IMR-90 (cell line): ENCODE results near the gene PTCD1. TPM values are rescaled to one million over a fixed set of nuclear protein-coding genes. Genes with fewer than 3 reads are reported as not detected.
"Not testable (repeated sequence)": the region's sequence is repeated elsewhere in the genome, so short reads cannot be mapped to it uniquely, and the experiment has no call there.

ENCODE experiments used
- ATAC-seq: fragments of 200-7000 bp; cut with Tn5 transposase; 2 replicates; pipeline ENCODE4 v1.9.1; 2020; ENCODE audit warnings: low read depth, mild to moderate bottlenecking, moderate library complexity
- BruUV-seq: library from RNA; stranded (reverse); fragments of 400-500 nt; replicated peaks from 2 replicates; lab custom pipeline; 2021; lab: Mats Ljungman, UMichigan
- CTCF ChIA-PET: fragments of 300-600 bp; formaldehyde crosslinking; extraction: SDS; loops from one replicate; lab custom pipeline; 2021; ENCODE audit warnings: antibody characterized with exemption; lab: Yijun Ruan, JAX
- POLR2A ChIA-PET: fragments of 300-600 bp; sonication (Branson Sonifier 250); formaldehyde crosslinking; loops from one replicate; lab custom pipeline; 2022; ENCODE audit warnings: antibody characterized with exemption; ENCODE audit not compliant: unreplicated experiment; lab: Charles Lee
- DNase-seq: peaks from one replicate; pipeline ENCODE4 v3.0.0; 2013
- H2AFZ ChIP-seq: replicated peaks from 2 replicates; pipeline ENCODE3; 2013; ENCODE audit warnings: low read length, mild to moderate bottlenecking; ENCODE audit not compliant: poor library complexity
- H2AK5ac ChIP-seq: 2 replicates; pipeline ENCODE4 v1.6.1; 2013; ENCODE audit warnings: low read depth, low read length, inconsistent platforms
- H2AK9ac ChIP-seq: replicated peaks from 2 replicates; pipeline ENCODE3; 2013; ENCODE audit warnings: mild to moderate bottlenecking, low read depth, low read length, moderate library complexity; ENCODE audit not compliant: poor library complexity
- H2BK120ac ChIP-seq: 2 replicates; pipeline ENCODE4 v1.6.1; 2013; ENCODE audit warnings: low read depth, low read length, inconsistent platforms
- H2BK15ac ChIP-seq: 3 replicates; pipeline ENCODE4 v1.6.1; 2013; ENCODE audit warnings: low read depth, low read length, inconsistent platforms
- H2BK20ac ChIP-seq: 2 replicates; pipeline ENCODE4 v1.6.1; 2013; ENCODE audit warnings: low read depth, mild to moderate bottlenecking, inconsistent platforms, low read length, moderate library complexity
- H2BK5ac ChIP-seq: 2 replicates; pipeline ENCODE4 v1.6.1; 2013; ENCODE audit warnings: mild to moderate bottlenecking, low read depth, low read length, inconsistent platforms; ENCODE audit not compliant: poor library complexity, severe bottlenecking
- H3K14ac ChIP-seq: replicated peaks from 2 replicates; pipeline ENCODE4 v1.6.1; 2013; ENCODE audit warnings: low read depth, low read length, inconsistent platforms
- H3K18ac ChIP-seq: 2 replicates; pipeline ENCODE4 v1.6.1; 2013; ENCODE audit warnings: low read depth, low read length, control low read depth
- H3K23ac ChIP-seq: 2 replicates; pipeline ENCODE4 v1.6.1; 2013; ENCODE audit warnings: low read depth, low read length, inconsistent platforms
- H3K27ac ChIP-seq: 2 replicates; pipeline ENCODE4 v1.5.1; 2013; ENCODE audit warnings: mild to moderate bottlenecking, control low read depth, low read length; ENCODE audit not compliant: insufficient read depth
- H3K27me3 ChIP-seq: 2 replicates; pipeline ENCODE4 v1.6.1; 2013; ENCODE audit warnings: low read length; ENCODE audit not compliant: control insufficient read depth, insufficient read depth
- H3K36me3 ChIP-seq: 2 replicates; pipeline ENCODE4 v1.6.1; 2013; ENCODE audit warnings: low read length, mixed read lengths; ENCODE audit not compliant: control insufficient read depth, insufficient read depth
- H3K4ac ChIP-seq: 2 replicates; pipeline ENCODE4 v1.6.1; 2013; ENCODE audit warnings: low read depth, low read length, inconsistent platforms
- H3K4me1 ChIP-seq: 2 replicates; pipeline ENCODE4 v1.6.1; 2013; ENCODE audit warnings: low read length, mixed read lengths; ENCODE audit not compliant: control insufficient read depth, insufficient read depth
- H3K4me2 ChIP-seq: 2 replicates; pipeline ENCODE4 v1.6.1; 2013; ENCODE audit warnings: low read depth, mild to moderate bottlenecking, control low read depth, low read length, moderate library complexity
- H3K4me3 ChIP-seq: 2 replicates; pipeline ENCODE4 v1.5.1; 2013; ENCODE audit warnings: low read depth, mild to moderate bottlenecking, control low read depth, low read length, moderate library complexity; ENCODE audit not compliant: insufficient read depth
- H3K56ac ChIP-seq: 2 replicates; pipeline ENCODE4 v1.6.1; 2013; ENCODE audit warnings: low read length, inconsistent platforms; ENCODE audit not compliant: insufficient read depth; ENCODE audit errors: extremely low read depth
- H3K79me1 ChIP-seq, 2 experiments: 2 replicates each; pipeline ENCODE4 v1.6.1; 2013; ENCODE audit warnings: low read length in 2 of 2, inconsistent platforms in 1 of 2, low read depth in 1 of 2
- H3K9ac ChIP-seq: 2 replicates; pipeline ENCODE4 v1.6.1; 2013; ENCODE audit warnings: low read depth, low read length, control low read depth
- H3K9me1 ChIP-seq: 2 replicates; pipeline ENCODE4 v1.6.1; 2013; ENCODE audit warnings: low read length, inconsistent platforms; ENCODE audit not compliant: insufficient read depth
- H3K9me3 ChIP-seq: 2 replicates; pipeline ENCODE4 v1.6.1; 2013; ENCODE audit warnings: low read length; ENCODE audit not compliant: control insufficient read depth, insufficient read depth
- H4K20me1 ChIP-seq: 2 replicates; pipeline ENCODE4 v1.6.1; 2013; ENCODE audit warnings: low read length, inconsistent platforms; ENCODE audit not compliant: insufficient read depth
- H4K5ac ChIP-seq: 2 replicates; pipeline ENCODE4 v1.6.1; 2013; ENCODE audit warnings: mild to moderate bottlenecking, low read depth, low read length, control low read depth
- H4K8ac ChIP-seq, 2 experiments: 2 replicates each; pipeline ENCODE4 v1.6.1; 2013; ENCODE audit warnings: low read depth in 2 of 2, low read length in 2 of 2, control low read depth in 1 of 2, inconsistent platforms in 1 of 2
- H4K91ac ChIP-seq: 2 replicates; pipeline ENCODE4 v1.6.1; 2013; ENCODE audit warnings: low read depth, low read length, inconsistent platforms; ENCODE audit not compliant: insufficient read depth
- WGBS, 2 experiments: methylation state at CpG; one replicate each; pipeline versions ENCODE4 v1.1.5 to v1.1.7; 2013; ENCODE audit warnings: missing lambda C conversion rate in 2 of 2; ENCODE audit not compliant: insufficient read length in 1 of 2; ENCODE audit errors: extremely low coverage in 2 of 2; 5-methylcytosine and 5-hydroxymethylcytosine counted together
- dilution Hi-C: fragments of 300-500 bp; cut with HindIII; formaldehyde crosslinking; loops from one replicate; pipeline ENCODE4 v1.14.3; 2018; ENCODE audit warnings: low sequenced_read_pairs; ENCODE audit not compliant: unreplicated experiment
- in situ Hi-C: fragments of 300-500 bp; cut with MboI; formaldehyde crosslinking; loops from 3 replicates; pipeline ENCODE4 v1.14.3; 2019; ENCODE audit warnings: low sequenced_read_pairs, inconsistent platforms, mixed read lengths
- intact Hi-C: fragments of 100-400 bp; cut with micrococcal nuclease; formaldehyde crosslinking; loops from 2 replicates; pipeline ENCODE4 v1.10.0; 2022
- polyA plus RNA-seq, 3 experiments: library from polyadenylated mRNA; depleted of rRNA; stranded (reverse); fragments of >200 nt; gene quantifications; 2 replicates each; pipeline ENCODE4 v1.2.3, GENCODE V29; 2012; ENCODE audit warnings: low replicate concordance in 1 of 3
- total RNA-seq: library from RNA; depleted of rRNA; stranded (reverse); fragments of >200 nt; gene quantifications from 2 replicates; pipeline ENCODE4 v1.2.3, GENCODE V29; 2012

PTCD1 gene
- total and polyA plus RNA-seq, 2 of the 4 experiments (the other 2 are of a cell fraction) = 2.2 to 4.0 TPM

- H3K4ac ChIP-seq, POLR2A ChIA-PET, H2AK9ac ChIP-seq, H2BK5ac ChIP-seq, H3K4me1 ChIP-seq, H4K20me1 ChIP-seq, H2BK20ac ChIP-seq, H3K27me3 ChIP-seq, BruUV-seq, H4K8ac ChIP-seq, H3K4me3 ChIP-seq, H3K9me1 ChIP-seq, H3K14ac ChIP-seq, DNase-seq, H3K4me2 ChIP-seq, ATAC-seq, H2BK120ac ChIP-seq, H3K18ac ChIP-seq, H4K91ac ChIP-seq, H3K79me1 ChIP-seq, H3K23ac ChIP-seq, H4K5ac ChIP-seq, in situ Hi-C loops, H3K9ac ChIP-seq, dilution Hi-C loops, H3K9me3 ChIP-seq, H2BK15ac ChIP-seq, CTCF ChIA-PET, intact Hi-C loops, H2AFZ ChIP-seq, H3K56ac ChIP-seq, H3K27ac ChIP-seq, H2AK5ac ChIP-seq: not testable (repeated sequence)
- no CpG with 5 or more reads among the region's 13 CpGs for WGBS, 2 experiments
- H3K36me3 ChIP-seq = peaks cover 51% of the 10 kb centered on the region
Measured at GRCh38 chr7:99431756-99432540, 6.7 kb downstream of the PTCD1 start.
